WERI-Rb-1 (cell line): ENCODE data around the gene SCAF1.

Experiments
- DNase-seq: peaks from one replicate; pipeline ENCODE4 v3.0.0-alpha.2; 2020
- H3K27ac ChIP-seq: fragments of 250-450 bp; sonication (Bioruptor Pico); 2 replicates; pipeline ENCODE4 v1.5.1; 2020; ENCODE audit warnings: mild to moderate bottlenecking, moderate library complexity
- H3K27me3 ChIP-seq: fragments of 250-450 bp; sonication (Bioruptor Pico); 2 replicates; pipeline ENCODE4 v1.5.1; 2021; ENCODE audit warnings: mild to moderate bottlenecking, low read depth, moderate library complexity; ENCODE audit not compliant: insufficient read depth, severe bottlenecking
- H3K36me3 ChIP-seq: fragments of 250-450 bp; sonication (Bioruptor Pico); 2 replicates; pipeline ENCODE4 v1.5.1; 2020; ENCODE audit warnings: mild to moderate bottlenecking, moderate library complexity
- H3K4me3 ChIP-seq: 2 replicates; pipeline ENCODE4 v1.5.1; 2011; ENCODE audit warnings: low read depth, mild to moderate bottlenecking, control low read depth, low read length
- H3K9me3 ChIP-seq: fragments of 250-450 bp; sonication (Bioruptor Pico); 2 replicates; pipeline ENCODE4 v1.5.1; 2021; ENCODE audit warnings: mild to moderate bottlenecking, moderate library complexity; ENCODE audit not compliant: severe bottlenecking
- TF ChIP-seq, protein P1 (sequence below): IDR thresholded peaks from 2 replicates; pipeline ENCODE4 v1.5.1; 2011; ENCODE audit warnings: low read depth, mild to moderate bottlenecking, control low read depth, inconsistent platforms, low read length

The SCAF1 gene

DNA sequence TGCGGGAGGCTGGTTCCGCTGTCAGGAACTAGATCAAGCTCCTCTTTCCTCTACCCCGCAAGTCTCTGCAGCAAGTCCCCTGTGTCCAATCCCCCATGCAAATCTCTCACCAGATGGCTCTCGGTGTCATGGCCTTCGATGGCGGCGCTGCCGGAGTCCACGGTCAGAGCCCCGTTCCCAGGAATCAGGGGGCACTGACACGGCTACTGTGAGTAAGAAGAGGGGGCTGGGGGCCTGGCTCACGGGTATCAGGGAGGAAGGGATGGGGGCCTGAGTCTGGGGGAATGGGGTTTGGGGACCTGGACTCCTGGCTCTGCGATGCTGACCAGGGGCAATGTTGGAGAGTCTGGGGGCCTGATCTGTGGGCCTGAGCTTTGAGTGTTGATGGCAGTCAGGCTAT is 4.0 kb downstream of the SCAF1 start:
- Histone ChIP-seq H3K36me3 (peaks cover 44% of the 10 kb centered on the region), H3K4me3 (no peak overlapping the region), H3K9me3 (no peaks in the 10 kb centered on the region), H3K27me3 (no peaks in the 10 kb centered on the region), H3K27ac (no peak overlapping the region)
- no peak for DNase-seq
- TF ChIP-seq, protein P1, sequence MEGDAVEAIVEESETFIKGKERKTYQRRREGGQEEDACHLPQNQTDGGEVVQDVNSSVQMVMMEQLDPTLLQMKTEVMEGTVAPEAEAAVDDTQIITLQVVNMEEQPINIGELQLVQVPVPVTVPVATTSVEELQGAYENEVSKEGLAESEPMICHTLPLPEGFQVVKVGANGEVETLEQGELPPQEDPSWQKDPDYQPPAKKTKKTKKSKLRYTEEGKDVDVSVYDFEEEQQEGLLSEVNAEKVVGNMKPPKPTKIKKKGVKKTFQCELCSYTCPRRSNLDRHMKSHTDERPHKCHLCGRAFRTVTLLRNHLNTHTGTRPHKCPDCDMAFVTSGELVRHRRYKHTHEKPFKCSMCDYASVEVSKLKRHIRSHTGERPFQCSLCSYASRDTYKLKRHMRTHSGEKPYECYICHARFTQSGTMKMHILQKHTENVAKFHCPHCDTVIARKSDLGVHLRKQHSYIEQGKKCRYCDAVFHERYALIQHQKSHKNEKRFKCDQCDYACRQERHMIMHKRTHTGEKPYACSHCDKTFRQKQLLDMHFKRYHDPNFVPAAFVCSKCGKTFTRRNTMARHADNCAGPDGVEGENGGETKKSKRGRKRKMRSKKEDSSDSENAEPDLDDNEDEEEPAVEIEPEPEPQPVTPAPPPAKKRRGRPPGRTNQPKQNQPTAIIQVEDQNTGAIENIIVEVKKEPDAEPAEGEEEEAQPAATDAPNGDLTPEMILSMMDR = no peak

DNA sequence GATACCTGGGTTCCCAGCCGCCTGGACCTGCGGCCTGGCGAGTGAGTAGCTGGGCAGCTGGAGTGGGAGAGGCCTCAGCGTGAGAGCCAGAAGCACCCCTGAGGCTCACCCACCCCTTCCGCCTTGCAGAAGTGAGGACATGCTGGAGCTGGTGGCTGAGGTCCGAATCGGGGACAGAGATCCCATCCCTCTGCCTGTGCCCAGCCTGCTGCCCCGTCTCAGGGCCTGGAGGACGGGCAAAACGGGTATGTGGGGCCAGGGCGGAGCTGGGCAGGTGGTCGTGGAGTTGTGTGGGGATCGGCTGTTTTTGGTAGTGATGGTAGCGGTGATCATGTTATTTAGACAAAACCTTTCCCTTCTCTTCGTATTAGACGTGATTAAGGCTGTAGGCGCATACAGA is 4.6 kb downstream of the SCAF1 start:
- Histone ChIP-seq H3K36me3 (peaks cover 44% of the 10 kb centered on the region), H3K9me3 (no peaks in the 10 kb centered on the region), H3K4me3 (no peak overlapping the region), H3K27me3 (no peaks in the 10 kb centered on the region), H3K27ac (no peak overlapping the region)
- DNase-seq = no peak
- TF ChIP-seq, protein P1 = no peak

DNA sequence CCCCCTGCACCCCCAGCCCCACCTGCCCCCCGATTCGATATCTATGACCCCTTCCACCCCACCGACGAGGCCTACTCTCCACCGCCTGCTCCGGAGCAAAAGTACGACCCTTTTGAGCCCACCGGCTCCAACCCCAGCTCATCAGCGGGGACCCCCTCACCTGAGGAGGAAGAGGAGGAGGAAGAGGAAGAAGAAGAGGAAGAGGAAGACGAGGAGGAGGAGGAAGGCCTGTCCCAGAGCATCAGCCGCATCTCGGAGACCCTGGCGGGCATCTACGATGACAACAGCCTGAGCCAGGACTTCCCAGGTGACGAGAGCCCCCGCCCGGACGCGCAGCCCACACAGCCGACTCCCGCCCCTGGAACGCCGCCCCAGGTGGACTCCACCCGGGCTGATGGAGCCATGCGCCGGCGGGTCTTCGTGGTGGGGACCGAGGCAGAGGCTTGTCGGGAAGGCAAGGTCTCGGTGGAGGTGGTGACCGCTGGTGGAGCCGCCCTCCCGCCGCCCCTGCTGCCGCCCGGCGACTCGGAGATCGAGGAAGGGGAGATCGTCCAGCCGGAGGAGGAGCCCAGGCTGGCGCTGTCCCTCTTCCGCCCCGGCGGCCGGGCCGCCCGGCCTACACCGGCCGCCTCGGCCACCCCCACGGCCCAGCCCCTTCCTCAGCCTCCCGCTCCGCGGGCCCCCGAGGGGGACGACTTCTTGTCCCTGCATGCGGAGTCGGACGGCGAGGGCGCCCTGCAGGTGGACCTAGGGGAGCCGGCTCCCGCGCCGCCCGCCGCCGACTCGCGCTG is 9.2 kb downstream of the SCAF1 start:
- Histone ChIP-seq H3K9me3 (no peaks in the 10 kb centered on the region), H3K27me3 (no peaks in the 10 kb centered on the region), H3K4me3 (no peak overlapping the region), H3K27ac (no peak overlapping the region), H3K36me3 (peaks cover 75% of the 10 kb centered on the region)
- DNase-seq = no peak
- TF ChIP-seq, protein P1 = no peak

DNA sequence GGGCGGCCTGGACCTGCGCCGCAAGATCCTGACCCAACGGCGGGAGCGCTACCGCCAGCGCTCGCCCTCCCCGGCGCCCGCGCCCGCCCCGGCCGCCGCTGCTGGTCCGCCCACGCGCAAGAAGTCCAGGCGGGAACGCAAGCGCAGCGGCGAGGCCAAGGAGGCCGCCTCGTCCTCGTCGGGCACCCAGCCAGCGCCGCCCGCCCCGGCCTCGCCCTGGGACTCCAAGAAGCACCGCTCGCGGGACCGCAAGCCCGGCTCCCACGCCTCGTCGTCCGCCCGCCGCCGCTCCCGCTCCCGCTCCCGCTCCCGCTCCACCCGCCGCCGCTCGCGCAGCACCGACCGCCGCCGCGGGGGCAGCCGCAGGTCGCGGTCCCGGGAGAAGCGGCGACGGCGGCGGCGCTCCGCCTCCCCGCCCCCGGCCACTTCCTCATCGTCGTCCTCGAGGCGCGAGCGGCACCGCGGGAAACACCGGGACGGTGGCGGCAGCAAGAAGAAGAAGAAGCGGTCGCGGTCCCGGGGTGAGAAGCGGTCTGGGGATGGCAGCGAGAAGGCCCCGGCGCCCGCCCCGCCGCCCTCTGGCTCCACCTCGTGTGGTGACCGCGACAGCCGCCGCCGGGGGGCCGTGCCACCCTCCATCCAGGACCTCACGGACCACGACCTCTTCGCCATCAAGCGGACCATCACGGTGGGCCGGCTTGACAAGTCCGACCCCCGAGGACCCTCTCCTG is 10.0 kb downstream of the SCAF1 start:
- Histone ChIP-seq H3K27ac (no peak overlapping the region), H3K4me3 (no peak overlapping the region), H3K9me3 (no peaks in the 10 kb centered on the region), H3K36me3 (peaks cover 76% of the 10 kb centered on the region), H3K27me3 (no peaks in the 10 kb centered on the region)
- TF ChIP-seq, protein P1 = no peak
- DNase-seq = no peak

DNA sequence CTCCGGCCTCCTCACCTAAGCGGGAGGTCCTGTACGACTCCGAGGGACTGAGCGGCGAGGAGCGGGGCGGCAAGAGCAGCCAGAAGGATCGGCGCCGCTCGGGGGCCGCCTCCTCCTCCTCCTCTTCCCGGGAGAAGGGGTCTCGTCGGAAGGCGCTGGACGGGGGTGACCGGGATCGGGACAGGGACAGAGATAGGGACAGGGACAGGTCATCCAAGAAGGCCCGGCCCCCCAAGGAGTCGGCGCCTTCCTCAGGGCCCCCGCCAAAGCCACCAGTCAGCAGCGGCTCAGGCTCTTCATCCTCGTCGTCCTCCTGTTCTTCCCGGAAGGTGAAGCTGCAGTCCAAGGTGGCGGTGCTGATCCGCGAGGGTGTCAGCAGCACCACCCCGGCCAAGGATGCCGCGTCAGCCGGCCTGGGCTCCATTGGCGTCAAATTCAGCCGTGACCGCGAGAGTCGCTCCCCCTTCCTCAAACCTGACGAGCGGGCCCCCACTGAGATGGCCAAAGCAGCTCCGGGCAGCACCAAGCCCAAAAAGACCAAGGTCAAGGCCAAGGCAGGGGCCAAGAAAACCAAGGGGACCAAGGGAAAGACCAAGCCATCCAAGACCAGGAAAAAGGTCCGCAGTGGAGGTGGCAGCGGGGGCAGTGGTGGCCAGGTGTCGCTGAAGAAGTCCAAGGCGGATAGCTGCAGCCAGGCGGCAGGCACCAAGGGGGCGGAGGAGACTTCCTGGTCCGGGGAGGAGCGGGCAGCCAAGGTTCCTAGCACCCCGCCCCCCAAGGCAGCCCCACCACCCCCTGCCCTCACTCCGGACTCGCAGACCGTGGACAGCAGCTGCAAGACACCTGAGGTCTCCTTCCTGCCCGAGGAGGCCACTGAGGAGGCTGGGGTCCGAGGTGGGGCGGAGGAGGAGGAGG is 10.8 kb downstream of the SCAF1 start:
- no peak overlapping the region for H3K27ac ChIP-seq
- no peak overlapping the region for H3K4me3 ChIP-seq
- no peaks in the 10 kb centered on the region for H3K27me3 ChIP-seq
- peaks cover 77% of the 10 kb centered on the region for H3K36me3 ChIP-seq
- no peaks in the 10 kb centered on the region for H3K9me3 ChIP-seq
- no peak for DNase-seq
- TF ChIP-seq, protein P1 = no peak
